Occipital lobe (tissue), 2 donors: ENCODE measurements around the gene PLEKHH1. TPM values are rescaled to one million over a fixed set of nuclear protein-coding genes. Genes with fewer than 3 reads are reported as not detected.
"Not testable (repeated sequence)": the region's sequence is repeated elsewhere in the genome, so short reads cannot be mapped to it uniquely, and the experiment has no call there.

Source experiments
- DNase-seq: peaks from one replicate; lab custom pipeline; 2025; lab: John Stamatoyannopoulos, UW
- total RNA-seq: library from RNA; depleted of rRNA; stranded (reverse); fragments of >200 nt; gene quantifications from one replicate; pipeline ENCODE4 v1.2.3, GENCODE V29; 2014

The PLEKHH1 gene
- total RNA-seq, 1 donor from 2014 or later: 5.5 TPM

DNA sequence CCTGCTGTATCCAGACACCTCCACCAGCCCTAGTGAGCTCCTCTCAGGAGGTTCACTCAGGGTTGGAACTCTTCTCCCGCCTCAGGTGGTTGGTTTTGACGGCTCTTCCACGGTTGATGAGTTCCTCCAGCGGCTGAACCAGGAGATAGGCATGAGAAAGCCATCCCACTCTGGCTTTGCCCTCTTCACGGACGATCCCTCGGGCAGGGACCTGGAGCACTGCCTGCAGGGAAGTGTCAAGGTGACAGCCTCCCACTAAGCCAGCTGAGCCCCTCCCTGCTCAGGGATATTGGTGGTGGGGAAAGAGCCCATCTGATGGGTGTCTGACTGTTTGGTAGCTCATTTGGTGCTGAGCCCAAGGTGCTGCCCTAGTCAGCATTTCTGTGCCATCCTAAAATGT is 46.5 kb downstream of the PLEKHH1 start:
- DNase-seq: no peak

- DNase-seq: no peak
These were observed 47.5 kb downstream of the PLEKHH1 start for GRCh38 chr14:67580336-67581171.

GRCh38 chr14:67581643-67582042 is 48.6 kb downstream of the PLEKHH1 start:
- no peak for DNase-seq

DNA sequence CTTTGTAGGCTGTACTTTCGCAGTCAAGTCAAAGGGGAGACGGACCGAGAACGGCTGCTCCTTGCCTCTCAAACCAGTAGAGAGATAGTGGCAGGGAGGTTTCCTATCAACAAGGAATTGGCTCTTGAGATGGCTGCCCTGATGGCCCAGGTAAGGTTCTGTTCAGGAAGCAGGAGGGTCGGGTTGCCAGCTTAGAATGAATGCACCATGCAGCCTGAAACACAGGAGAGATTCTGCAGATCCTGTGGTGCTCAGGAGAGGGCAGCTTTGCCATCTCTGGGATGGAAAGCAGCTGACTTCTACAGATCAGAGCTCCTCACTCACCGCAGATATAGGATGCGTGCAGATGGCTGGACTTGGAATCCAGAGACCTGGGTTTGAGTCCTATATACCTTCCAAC is 49.0 kb downstream of the PLEKHH1 start:
- DNase-seq: no peak

- DNase-seq: no peak
These were observed 50.9 kb downstream of the PLEKHH1 start for GRCh38 chr14:67583711-67584644.

- DNase-seq: no peak
These were observed 51.9 kb downstream of the PLEKHH1 start for GRCh38 chr14:67584978-67585377.

GRCh38 chr14:67586369-67586768 is 53.3 kb downstream of the PLEKHH1 start:
- DNase-seq: no peak

- DNase-seq: no peak
These were observed 56.2 kb downstream of the PLEKHH1 start for GRCh38 chr14:67589204-67589770.

DNA sequence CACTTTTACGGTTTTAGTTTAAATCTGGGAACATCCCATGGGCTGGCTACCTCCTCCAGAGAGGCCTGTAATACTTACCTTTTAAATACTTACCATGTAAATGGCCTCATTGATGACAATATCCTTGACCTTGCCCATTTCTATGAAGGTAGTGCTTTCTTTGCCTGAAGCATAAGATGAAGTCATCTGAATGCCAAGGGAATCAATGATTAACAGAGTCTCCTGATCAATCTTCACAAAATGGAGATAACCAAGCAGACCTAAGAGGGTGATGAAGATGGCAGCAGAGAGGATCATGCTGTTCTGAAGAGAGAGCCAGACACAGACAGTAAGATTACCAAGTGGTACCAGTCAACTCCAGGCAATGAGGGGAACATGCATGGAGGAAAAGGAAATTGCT is 60.6 kb downstream of the PLEKHH1 start:
- DNase-seq: not testable (repeated sequence)

DNA sequence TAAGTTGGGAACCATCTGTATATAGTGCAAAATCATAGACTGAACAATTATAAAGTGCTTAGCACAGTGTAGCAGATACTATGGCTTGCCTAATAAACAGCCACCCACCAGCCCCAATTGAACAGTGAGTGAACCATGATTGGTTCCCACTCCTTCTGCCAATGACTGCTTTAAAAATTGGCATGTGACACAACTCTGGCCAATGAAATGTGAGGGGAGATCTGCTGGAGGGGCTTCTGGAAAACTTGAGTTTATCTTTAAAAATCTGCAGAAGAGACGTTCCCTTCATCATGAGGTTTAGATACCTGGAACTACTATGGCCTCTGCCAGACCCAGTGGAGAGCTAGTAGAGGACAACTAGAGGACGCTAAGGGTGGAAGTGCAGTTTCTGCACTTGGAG is 62.3 kb downstream of the PLEKHH1 start:
- no peak for DNase-seq

DNA sequence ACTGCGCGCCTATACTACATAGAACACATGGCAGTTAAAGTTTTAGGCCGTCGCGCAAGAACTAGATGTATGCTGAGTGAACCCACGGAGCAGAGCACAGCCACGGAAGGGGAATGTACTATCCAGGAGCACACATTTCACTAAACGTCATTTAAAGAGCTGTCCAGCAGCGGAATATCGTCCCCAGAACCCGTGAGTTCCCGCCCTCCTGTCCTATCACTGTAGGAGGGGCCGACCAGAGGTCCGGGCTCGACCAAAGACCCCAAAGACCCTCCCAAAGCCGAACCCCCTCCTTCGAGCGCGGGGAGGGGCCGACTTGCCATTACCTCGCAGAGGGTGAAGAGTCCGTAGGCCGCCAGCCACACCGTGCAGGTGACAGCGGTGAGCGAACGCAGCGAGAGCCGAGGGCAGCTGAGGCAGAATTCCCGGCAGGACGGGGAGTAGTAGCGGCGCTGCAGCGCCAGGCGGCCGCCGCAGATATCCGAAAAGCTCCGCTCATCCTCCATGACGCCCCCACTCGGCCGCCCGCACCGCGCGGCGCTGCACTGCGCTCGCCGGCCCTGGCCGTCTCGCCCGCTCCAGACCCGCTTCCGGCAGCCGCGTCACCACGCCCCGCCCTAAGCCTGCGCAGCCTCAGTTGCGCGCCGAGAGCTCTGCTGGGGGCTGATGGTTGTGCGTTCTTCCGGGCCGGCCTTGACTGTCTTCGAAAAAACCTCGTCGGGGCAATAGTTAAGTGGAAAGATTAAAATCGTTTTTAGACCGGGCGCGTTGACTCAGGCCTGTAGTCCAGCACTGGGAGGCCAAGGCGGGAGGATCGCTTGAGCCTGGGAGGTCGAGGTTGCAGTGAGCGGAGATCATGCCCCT is 66.8 kb downstream of the PLEKHH1 start, which contains the start of gene PIGH:
Gene PIGH, minus strand, starts transcription at position 571 of the 864 bp plus-strand sequence. Its CDS starts 65 bp downstream, at position 506.
- DNase-seq: peak; percentile 91

DNA sequence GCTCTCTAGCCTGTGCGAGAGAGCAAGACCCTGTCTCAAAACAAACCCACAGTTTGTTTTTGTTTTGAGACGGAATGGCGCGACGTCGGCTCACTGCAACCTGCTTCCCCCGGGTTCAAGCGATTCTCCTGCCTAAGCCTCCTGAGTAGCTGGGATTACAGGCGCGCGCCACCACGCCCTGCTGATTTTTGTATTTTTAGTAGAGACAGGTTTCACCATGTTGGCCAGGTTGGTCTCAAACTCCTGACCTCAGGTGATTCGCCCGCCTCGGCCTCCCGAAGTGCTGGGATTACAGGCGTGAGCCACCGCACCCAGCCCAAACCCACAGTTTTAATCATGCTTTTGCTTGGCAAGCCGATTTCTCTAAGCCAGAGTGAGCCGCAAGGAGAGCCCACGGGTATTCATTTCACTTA is 67.5 kb downstream of the PLEKHH1 start:
- not testable (repeated sequence) for DNase-seq

GRCh38 chr14:67602076-67602475 is 69.0 kb downstream of the PLEKHH1 start:
- DNase-seq: no peak

GRCh38 chr14:67602995-67603545 is 70.0 kb downstream of the PLEKHH1 start:
- no peak for DNase-seq

DNA sequence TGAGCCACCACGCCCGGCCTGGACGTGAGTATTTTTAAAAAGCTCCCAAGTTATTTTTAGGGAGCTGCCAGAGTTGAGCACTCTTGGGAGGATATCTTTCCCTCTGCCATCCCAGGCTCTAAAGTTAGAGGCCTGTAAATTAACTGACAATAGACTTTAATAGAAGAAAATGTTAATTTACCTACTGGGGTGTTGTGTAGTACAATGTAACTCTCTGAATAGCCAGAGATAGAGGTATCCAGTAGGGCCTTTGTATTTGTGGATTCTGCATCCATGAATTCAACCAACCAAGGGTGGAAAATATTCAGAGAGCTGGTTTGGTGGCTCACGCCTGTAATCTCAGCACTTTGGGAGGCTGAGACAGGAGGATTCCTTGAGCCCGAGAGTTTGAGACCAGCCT is 74.6 kb downstream of the PLEKHH1 start:
- DNase-seq: no peak

GRCh38 chr14:67609642-67610310 is 76.7 kb downstream of the PLEKHH1 start:
- no peak for DNase-seq

DNA sequence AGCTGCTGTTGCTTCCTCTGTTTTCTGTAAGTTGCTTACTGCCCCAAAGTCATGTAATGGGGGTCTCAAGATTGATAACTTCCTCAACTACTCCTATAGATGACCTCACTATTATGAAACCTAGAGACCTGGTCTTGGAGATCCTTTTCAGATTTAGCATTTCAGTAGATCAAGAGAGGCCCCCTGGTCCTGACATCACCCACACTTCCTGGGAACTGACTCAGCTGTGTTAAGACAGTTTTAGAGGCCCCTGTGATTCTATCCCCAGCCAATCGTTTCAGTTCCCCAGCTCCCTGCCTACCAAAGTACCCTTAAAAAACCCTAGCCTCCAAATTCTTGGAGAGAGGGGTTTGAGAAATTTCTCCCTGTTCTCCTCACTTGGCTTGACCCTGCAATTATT is 77.4 kb downstream of the PLEKHH1 start:
- DNase-seq: no peak

GRCh38 chr14:67618617-67619063 is 85.5 kb downstream of the PLEKHH1 start:
- no peak for DNase-seq

DNA sequence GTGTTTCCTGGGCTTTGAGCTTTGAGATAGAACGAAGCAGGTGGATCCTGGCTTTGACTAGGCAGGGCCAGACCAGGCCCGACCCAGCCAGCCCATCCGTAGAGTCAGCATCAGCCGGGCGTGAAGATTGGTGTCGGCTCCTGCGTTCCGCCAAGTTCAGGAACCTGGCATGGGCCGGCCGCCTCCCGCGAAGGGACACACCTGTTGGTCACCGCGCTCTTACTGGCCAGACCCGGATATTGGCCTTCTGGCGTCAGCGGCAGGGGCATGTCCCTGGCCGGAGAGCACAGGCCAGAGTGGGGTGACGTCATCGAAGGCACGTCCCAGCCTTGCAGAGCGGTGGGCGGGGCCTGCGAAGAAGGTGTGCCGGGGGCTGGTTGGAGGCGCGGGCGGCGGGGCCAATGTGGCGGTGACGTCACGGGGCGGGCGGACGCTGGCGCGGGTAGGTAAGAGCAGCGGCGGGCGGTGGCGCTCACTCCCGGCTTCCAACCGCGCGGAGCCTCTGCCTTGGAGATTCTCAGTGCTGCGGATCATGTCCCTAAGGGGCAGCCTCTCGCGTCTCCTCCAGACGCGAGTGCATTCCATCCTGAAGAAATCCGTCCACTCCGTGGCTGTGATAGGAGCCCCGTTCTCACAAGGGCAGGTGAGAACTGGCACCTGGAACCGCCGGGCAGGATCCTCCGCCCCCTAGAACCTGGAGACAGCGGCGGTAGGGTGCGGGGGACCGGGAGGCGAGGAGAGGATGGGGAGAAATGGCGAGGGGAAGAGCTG is 86.5 kb downstream of the PLEKHH1 start, which contains the start of gene ARG2:
Gene ARG2, plus strand, starts transcription at position 475 of the 771 bp plus-strand sequence. Its CDS starts 58 bp downstream, at position 533.
- peak; percentile 90 for DNase-seq
